ENCODE results near the gene TAS2R31.

DNA sequence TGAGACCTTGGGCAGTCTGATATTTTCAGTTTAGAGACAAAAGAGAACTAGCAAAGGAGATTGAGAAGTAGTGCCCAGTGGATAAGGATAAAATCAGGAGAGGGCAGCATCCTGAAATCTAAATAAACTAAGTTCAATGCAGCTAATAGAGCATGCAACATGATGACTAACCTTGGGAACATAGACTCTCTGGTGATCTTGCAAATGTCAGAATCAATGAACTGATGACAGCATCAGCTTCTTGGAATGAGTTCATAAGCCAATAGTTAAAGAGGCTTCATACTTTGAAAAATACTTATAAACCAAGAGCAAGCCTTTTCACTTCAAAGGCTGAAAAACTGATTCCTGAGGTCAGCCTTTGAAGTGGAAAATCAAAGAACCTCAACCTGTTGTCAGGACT is 17.0 kb downstream of the TAS2R31 start:
- TF ChIP-seq FOSL1 (IDR thresholded peaks at IDR 0.05; ENCODE audit: low read depth) (no peak), RAD21 (IDR thresholded peaks at IDR 0.05; ENCODE audit: low read depth) (no peak), POLR2A (IDR thresholded peaks at IDR 0.05; ENCODE audit: borderline replicate concordance, extremely low read depth, insufficient read depth, insufficient read length) (no peak), SIN3A (IDR thresholded peaks at IDR 0.05; ENCODE audit: low read depth) (no peak), CEBPB (IDR thresholded peaks at IDR 0.05; ENCODE audit: low read depth) (no peak), ATF3 (IDR thresholded peaks at IDR 0.05) (no peak), JUND (IDR thresholded peaks at IDR 0.05) (no peak), POLR2AphosphoS5 (IDR thresholded peaks at IDR 0.05; ENCODE audit: low read depth, low read length) (no peak), ZNF274 (IDR thresholded peaks at IDR 0.05; ENCODE audit: low read depth, low read length) (no peak), EZH2 (IDR thresholded peaks at IDR 0.05) (no peak)
- TF ChIP-seq, protein P1, sequence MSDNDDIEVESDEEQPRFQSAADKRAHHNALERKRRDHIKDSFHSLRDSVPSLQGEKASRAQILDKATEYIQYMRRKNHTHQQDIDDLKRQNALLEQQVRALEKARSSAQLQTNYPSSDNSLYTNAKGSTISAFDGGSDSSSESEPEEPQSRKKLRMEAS (IDR thresholded peaks at IDR 0.05) = no peak
- TF ChIP-seq, protein P2, sequence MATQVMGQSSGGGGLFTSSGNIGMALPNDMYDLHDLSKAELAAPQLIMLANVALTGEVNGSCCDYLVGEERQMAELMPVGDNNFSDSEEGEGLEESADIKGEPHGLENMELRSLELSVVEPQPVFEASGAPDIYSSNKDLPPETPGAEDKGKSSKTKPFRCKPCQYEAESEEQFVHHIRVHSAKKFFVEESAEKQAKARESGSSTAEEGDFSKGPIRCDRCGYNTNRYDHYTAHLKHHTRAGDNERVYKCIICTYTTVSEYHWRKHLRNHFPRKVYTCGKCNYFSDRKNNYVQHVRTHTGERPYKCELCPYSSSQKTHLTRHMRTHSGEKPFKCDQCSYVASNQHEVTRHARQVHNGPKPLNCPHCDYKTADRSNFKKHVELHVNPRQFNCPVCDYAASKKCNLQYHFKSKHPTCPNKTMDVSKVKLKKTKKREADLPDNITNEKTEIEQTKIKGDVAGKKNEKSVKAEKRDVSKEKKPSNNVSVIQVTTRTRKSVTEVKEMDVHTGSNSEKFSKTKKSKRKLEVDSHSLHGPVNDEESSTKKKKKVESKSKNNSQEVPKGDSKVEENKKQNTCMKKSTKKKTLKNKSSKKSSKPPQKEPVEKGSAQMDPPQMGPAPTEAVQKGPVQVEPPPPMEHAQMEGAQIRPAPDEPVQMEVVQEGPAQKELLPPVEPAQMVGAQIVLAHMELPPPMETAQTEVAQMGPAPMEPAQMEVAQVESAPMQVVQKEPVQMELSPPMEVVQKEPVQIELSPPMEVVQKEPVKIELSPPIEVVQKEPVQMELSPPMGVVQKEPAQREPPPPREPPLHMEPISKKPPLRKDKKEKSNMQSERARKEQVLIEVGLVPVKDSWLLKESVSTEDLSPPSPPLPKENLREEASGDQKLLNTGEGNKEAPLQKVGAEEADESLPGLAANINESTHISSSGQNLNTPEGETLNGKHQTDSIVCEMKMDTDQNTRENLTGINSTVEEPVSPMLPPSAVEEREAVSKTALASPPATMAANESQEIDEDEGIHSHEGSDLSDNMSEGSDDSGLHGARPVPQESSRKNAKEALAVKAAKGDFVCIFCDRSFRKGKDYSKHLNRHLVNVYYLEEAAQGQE (IDR thresholded peaks at IDR 0.05; ENCODE audit: low read depth) = no peak
- TF ChIP-seq, protein P3, sequence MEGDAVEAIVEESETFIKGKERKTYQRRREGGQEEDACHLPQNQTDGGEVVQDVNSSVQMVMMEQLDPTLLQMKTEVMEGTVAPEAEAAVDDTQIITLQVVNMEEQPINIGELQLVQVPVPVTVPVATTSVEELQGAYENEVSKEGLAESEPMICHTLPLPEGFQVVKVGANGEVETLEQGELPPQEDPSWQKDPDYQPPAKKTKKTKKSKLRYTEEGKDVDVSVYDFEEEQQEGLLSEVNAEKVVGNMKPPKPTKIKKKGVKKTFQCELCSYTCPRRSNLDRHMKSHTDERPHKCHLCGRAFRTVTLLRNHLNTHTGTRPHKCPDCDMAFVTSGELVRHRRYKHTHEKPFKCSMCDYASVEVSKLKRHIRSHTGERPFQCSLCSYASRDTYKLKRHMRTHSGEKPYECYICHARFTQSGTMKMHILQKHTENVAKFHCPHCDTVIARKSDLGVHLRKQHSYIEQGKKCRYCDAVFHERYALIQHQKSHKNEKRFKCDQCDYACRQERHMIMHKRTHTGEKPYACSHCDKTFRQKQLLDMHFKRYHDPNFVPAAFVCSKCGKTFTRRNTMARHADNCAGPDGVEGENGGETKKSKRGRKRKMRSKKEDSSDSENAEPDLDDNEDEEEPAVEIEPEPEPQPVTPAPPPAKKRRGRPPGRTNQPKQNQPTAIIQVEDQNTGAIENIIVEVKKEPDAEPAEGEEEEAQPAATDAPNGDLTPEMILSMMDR (IDR thresholded peaks at IDR 0.05 in 2 of 3, conservative IDR thresholded peaks at IDR 0.05 in 1 of 3; ENCODE audit: borderline replicate concordance in 1 of 3, insufficient read depth in 1 of 3, low read depth in 2 of 3, low read length in 2 of 3) = no peak

Measured in HCT116 (cell line).